Breast epithelium (tissue), 3 donors: ENCODE results near the gene KRT3.

Experiments used
- POLR2A ChIP-seq: fragments of 450-650 bp; IDR thresholded peaks from one replicate; pipeline ENCODE4 v1.6.1; 2016; ENCODE audit warnings: antibody characterized with exemption, mild to moderate bottlenecking, moderate library complexity
- POLR2AphosphoS5 ChIP-seq, 3 donors: sonication (generic); formaldehyde crosslinking; IDR thresholded peaks; one replicate each; pipeline ENCODE4 v1.6.1; 2017; ENCODE audit warnings: antibody characterized with exemption in 3 of 3
- TF ChIP-seq, protein P1 (sequence below), 3 donors: fragments of 450-650 bp; IDR thresholded peaks; one replicate each; pipeline ENCODE4 v1.5.1; 2016 to 2017; ENCODE audit warnings: antibody characterized with exemption in 3 of 3, mild to moderate bottlenecking in 3 of 3, moderate library complexity in 3 of 3

DNA sequence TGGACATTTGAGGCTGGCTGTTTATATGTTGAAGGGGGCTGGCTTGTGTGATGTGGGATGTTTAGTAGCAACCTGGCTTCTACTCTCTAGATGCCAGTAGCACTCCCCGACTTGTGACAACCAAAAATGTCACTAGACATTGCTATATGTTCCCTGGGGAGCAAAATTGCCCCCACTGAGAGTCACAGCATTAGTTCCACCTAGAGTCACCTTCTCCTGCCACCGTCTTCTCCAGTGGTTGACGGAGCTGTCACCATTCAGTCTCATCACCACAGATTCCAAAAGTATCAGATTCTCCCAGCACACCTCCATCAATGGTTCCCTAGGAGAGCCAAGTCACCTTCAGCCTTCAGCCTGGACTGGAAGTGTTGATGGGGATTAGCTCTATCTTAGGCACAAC, 11.0 kb downstream of the KRT3 start:
- TF ChIP-seq, protein P1, sequence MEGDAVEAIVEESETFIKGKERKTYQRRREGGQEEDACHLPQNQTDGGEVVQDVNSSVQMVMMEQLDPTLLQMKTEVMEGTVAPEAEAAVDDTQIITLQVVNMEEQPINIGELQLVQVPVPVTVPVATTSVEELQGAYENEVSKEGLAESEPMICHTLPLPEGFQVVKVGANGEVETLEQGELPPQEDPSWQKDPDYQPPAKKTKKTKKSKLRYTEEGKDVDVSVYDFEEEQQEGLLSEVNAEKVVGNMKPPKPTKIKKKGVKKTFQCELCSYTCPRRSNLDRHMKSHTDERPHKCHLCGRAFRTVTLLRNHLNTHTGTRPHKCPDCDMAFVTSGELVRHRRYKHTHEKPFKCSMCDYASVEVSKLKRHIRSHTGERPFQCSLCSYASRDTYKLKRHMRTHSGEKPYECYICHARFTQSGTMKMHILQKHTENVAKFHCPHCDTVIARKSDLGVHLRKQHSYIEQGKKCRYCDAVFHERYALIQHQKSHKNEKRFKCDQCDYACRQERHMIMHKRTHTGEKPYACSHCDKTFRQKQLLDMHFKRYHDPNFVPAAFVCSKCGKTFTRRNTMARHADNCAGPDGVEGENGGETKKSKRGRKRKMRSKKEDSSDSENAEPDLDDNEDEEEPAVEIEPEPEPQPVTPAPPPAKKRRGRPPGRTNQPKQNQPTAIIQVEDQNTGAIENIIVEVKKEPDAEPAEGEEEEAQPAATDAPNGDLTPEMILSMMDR (IDR thresholded peaks at IDR 0.05) = no peak
- TF ChIP-seq POLR2AphosphoS5 (IDR thresholded peaks at IDR 0.05) (no peak), POLR2A (no peak)
